Effector memory CD4-positive, alpha-beta T cell (primary cell): Measurements from ENCODE around the gene MS4A8.
"Not testable (repeated sequence)": the region's sequence is repeated elsewhere in the genome, so short reads cannot be mapped to it uniquely, and the experiment has no call there.

Experiments
- DNase-seq, 3 donors: peaks; one replicate each; pipeline ENCODE4 v3.0.0-alpha.2; 2020
- H3K27ac ChIP-seq: 2 replicates; pipeline ENCODE4 v1.7.0; 2013; ENCODE audit warnings: mild to moderate bottlenecking, low read length, moderate library complexity; ENCODE audit not compliant: insufficient read depth, poor library complexity, severe bottlenecking
- H3K27me3 ChIP-seq: replicated peaks from 2 replicates; pipeline ENCODE4 v1.7.0; 2013; ENCODE audit warnings: mild to moderate bottlenecking, low read length; ENCODE audit not compliant: insufficient read depth, control insufficient read depth, poor library complexity, severe bottlenecking
- H3K36me3 ChIP-seq: 2 replicates; pipeline ENCODE4 v1.7.0; 2013; ENCODE audit warnings: mild to moderate bottlenecking, low read length, moderate library complexity; ENCODE audit not compliant: control insufficient read depth, insufficient read depth
- H3K4me1 ChIP-seq: 2 replicates; pipeline ENCODE4 v1.7.0; 2013; ENCODE audit warnings: low read length, mild to moderate bottlenecking; ENCODE audit not compliant: control insufficient read depth, insufficient read depth, poor library complexity, severe bottlenecking
- H3K4me3 ChIP-seq: 2 replicates; pipeline ENCODE4 v1.7.0; 2013; ENCODE audit warnings: low read length, low read depth, mild to moderate bottlenecking; ENCODE audit not compliant: insufficient read depth, poor library complexity, severe bottlenecking
- H3K9me3 ChIP-seq: 2 replicates; pipeline ENCODE4 v1.7.0; 2013; ENCODE audit warnings: mild to moderate bottlenecking, low read length, moderate library complexity; ENCODE audit not compliant: control insufficient read depth

The MS4A8 gene

DNA sequence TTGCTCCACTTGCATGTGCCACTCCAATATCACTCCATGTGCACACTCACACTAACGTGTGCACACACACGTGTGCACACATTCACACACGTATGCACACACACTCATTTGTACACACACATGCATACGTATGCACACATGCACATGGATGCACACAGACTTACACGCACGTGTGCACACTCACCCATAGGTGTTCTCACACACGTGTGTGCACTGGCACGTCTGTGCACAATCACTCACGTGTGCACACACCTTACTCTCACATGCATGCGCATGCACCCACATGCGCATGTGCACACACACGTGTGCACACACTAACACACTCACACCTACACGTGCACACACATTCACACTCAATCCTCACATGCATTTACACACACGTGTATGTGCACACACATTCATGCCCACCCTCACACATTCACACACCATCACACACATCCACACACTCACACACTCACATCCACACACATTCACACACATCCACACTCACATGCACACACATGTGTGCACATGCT lies 48.0 kb downstream of the MS4A8 start:
- Histone ChIP-seq H3K9me3 (no peaks in the 10 kb centered on the region), H3K36me3 (no peaks in the 10 kb centered on the region), H3K4me1 (no peaks in the 10 kb centered on the region), H3K27ac (no peak overlapping the region), H3K4me3 (no peak overlapping the region), H3K27me3 (no peaks in the 10 kb centered on the region)
- DNase-seq = no peak

GRCh38 chr11:60748225-60748624 lies 48.8 kb downstream of the MS4A8 start:
- Histone ChIP-seq H3K4me1 (no peaks in the 10 kb centered on the region), H3K36me3 (no peaks in the 10 kb centered on the region), H3K4me3 (no peak overlapping the region), H3K9me3 (no peaks in the 10 kb centered on the region), H3K27me3 (no peaks in the 10 kb centered on the region), H3K27ac (no peak overlapping the region)
- DNase-seq = no peak

DNA sequence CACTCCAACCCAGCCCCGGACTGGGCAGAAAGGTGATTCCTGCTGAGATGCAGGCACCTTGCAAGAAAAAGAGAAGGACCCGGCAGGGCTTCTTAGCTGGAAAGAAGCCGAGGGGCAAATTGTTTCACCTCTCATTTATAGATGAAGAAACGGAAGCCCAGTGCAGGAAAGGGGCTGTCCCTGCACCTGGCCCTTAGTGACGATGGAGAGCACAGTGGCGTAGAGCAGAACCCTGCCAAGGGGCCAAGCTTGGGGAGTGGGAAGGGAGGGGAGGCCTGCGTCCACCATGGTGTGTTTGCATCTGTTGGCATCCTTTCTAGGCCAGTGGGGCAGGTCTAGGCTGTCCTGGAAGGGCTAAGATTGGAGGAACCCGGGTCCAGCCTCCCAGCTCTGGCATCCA lies 49.4 kb downstream of the MS4A8 start:
- H3K36me3 ChIP-seq = no peaks in the 10 kb centered on the region
- H3K27ac ChIP-seq = no peak overlapping the region
- H3K9me3 ChIP-seq = no peaks in the 10 kb centered on the region
- H3K4me1 ChIP-seq = no peaks in the 10 kb centered on the region
- no peaks in the 10 kb centered on the region for H3K27me3 ChIP-seq
- no peak for DNase-seq
- H3K4me3 ChIP-seq = no peak overlapping the region

DNA sequence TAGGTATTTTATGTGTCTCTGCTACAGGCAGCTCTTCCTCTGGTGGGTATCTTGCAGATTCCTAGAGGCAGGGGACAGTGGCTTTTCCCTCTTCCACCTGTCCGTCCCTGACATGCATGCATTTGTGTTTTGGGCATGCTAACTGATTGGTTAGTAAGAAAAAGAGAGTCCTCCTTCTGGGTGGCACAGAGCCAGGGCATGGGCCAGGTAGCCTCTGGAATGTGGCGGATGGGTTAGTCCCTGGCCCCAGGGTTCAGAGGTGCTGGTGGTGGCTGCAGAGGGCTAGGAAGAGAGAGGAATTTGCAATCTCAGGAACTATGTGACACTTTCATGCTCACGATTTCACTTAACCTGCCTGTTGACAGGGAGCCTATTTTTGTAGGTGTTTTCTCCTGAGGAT lies 51.5 kb downstream of the MS4A8 start:
- Histone ChIP-seq H3K4me1 (no peaks in the 10 kb centered on the region), H3K27ac (no peak overlapping the region), H3K27me3 (no peaks in the 10 kb centered on the region), H3K4me3 (no peak overlapping the region), H3K9me3 (no peaks in the 10 kb centered on the region), H3K36me3 (no peaks in the 10 kb centered on the region)
- no peak for DNase-seq

DNA sequence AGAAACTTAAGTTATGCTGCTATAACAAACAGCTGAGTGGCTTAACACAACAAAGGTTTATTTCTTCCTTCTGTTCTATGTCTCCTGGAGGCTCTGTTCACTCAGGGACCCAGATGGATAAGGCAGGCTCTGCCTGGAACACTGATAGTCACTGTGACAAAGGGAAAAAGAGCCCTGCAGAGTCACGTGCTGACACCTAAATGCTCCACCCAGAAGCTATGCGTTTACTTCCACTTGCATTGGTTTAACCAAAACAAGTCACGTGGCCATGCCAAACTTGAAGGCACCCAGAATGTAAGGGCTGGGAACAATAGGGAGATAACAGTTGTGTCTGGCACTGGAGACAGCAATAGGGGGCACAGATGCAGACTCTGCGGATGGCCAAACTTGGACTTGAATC lies 53.9 kb downstream of the MS4A8 start:
- Histone ChIP-seq H3K27ac (no peak overlapping the region), H3K27me3 (no peaks in the 10 kb centered on the region), H3K4me1 (no peaks in the 10 kb centered on the region), H3K36me3 (no peaks in the 10 kb centered on the region), H3K4me3 (no peak overlapping the region), H3K9me3 (no peaks in the 10 kb centered on the region)
- no peak for DNase-seq

DNA sequence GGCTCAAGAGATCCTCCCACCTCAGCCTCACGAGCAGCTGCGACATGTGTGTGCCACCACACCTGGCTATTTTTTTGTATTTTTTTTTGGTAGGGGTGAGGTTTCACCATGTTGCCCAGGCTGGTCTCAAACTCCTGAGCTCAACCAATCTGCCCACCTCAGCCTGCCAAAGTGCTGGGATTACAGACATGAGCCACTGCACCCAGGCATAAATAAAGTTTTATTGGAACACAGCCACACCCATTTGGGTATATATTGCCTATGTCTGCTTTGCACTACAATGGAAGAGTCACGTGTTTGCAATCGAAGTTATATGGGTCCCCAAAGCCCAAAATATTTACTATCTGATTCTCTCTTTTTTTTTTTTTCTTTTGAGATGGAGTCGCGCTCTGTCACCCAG lies 55.5 kb downstream of the MS4A8 start:
- no peak overlapping the region for H3K27ac ChIP-seq
- H3K4me1 ChIP-seq = no peaks in the 10 kb centered on the region
- H3K9me3 ChIP-seq = no peaks in the 10 kb centered on the region
- H3K27me3 ChIP-seq = no peaks in the 10 kb centered on the region
- no peak overlapping the region for H3K4me3 ChIP-seq
- H3K36me3 ChIP-seq = no peaks in the 10 kb centered on the region
- DNase-seq = no peak

- DNase-seq = no peak
- H3K4me3 ChIP-seq = no peak within 1 kb of the TSS
- no peaks in the 10 kb centered on the region for H3K4me1 ChIP-seq
- no peaks in the 10 kb centered on the region for H3K9me3 ChIP-seq
- no peak within 1 kb of the TSS for H3K27ac ChIP-seq
- H3K27me3 ChIP-seq = no peaks in the 10 kb centered on the region
- H3K36me3 ChIP-seq = no peaks in the 10 kb centered on the region
These were observed 57.1 kb downstream of the MS4A8 start, which contains the start of gene MS4A15 for GRCh38 chr11:60756307-60757032. MS4A15 (plus strand) TSS chr11:60756867; CDS start chr11:60763734, 6,867 bp downstream.

DNA sequence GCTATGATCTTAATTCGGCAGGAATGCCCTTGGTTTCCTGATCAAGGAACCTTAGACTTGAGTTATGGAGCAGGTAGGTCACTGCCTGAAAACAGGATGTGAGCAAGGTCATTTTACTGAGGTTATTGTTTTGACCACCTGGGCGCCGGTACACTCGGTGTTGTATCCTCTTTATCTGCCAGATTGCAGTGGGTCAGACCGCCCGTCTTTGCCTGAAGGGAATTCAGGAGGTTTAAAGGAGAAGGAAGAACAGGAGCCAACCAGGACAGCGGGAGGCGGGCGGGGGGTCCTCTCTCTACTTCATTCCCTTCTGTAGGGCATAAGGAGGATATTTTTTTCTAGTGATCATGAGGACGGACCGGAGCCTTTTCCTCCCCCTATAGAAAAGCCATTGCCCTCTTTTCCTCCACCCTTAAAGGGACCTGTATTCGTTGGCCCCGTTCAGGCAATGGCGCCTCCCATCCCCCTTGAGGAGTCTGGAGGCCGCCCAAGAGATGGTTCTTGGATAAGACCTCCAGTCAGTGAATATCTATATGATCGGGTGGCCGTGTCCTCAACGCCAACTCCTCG lies 57.9 kb downstream of the MS4A8 start:
- DNase-seq = no peak
- Histone ChIP-seq H3K4me1 (no peaks in the 10 kb centered on the region), H3K36me3 (no peaks in the 10 kb centered on the region)

DNA sequence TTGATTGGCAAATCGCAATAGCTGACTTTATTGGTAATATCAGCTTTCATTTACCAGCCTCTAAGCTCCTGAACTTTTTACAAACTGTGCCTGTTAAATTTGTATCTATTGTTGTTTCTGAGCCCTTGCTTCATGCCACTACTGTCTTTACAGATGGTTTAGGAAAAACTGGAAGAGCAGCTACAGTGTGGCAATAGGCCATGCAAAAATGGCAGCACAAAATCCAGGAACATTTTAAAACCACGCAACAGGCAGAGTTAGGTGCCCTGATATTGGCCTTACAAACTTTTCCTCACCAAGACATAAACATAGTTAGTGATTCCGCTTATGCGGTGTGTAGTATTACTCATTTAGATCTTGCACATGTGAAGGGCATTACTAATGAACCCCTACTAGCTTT lies 59.3 kb downstream of the MS4A8 start:
- DNase-seq, H3K36me3 ChIP-seq, H3K27ac ChIP-seq, H3K4me1 ChIP-seq, H3K27me3 ChIP-seq, H3K9me3 ChIP-seq, H3K4me3 ChIP-seq: not testable (repeated sequence)

More for the DNA sequence above, 57.9 kb downstream of the MS4A8 start:
- H3K27ac ChIP-seq = no peak overlapping the region
- no peak overlapping the region for H3K4me3 ChIP-seq
- no peaks in the 10 kb centered on the region for H3K27me3 ChIP-seq
- H3K9me3 ChIP-seq = no peaks in the 10 kb centered on the region

GRCh38 chr11:60759438-60760225 lies 60.2 kb downstream of the MS4A8 start:
- DNase-seq, H3K9me3 ChIP-seq, H3K4me1 ChIP-seq, H3K27ac ChIP-seq, H3K4me3 ChIP-seq, H3K27me3 ChIP-seq, H3K36me3 ChIP-seq: not testable (repeated sequence)
